BE2C (cell line): ENCODE measurements around the gene MECP2.

Experiments used
- DNase-seq: peaks from one replicate; pipeline ENCODE4 v3.0.0-alpha.2; 2020
- H3K27me3 ChIP-seq: fragments of 250-450 bp; sonication (Bioruptor Pico); 2 replicates; pipeline ENCODE4 v1.5.1; 2020; ENCODE audit warnings: mild to moderate bottlenecking
- H3K36me3 ChIP-seq: fragments of 250-450 bp; sonication (Bioruptor Pico); 2 replicates; pipeline ENCODE4 v1.5.1; 2020; ENCODE audit warnings: mild to moderate bottlenecking
- H3K4me1 ChIP-seq: fragments of 250-450 bp; sonication (Bioruptor Pico); 2 replicates; pipeline ENCODE4 v1.5.1; 2020
- H3K4me3 ChIP-seq: 2 replicates; pipeline ENCODE4 v1.5.1; 2011; ENCODE audit warnings: low read depth, low read length
- H3K9me3 ChIP-seq: fragments of 250-450 bp; sonication (Bioruptor Pico); 2 replicates; pipeline ENCODE4 v1.5.1; 2020
- CTCF ChIP-seq: IDR thresholded peaks from 2 replicates; pipeline ENCODE4 v1.5.1; 2012; ENCODE audit warnings: mild to moderate bottlenecking, low read depth, low read length

MECP2 gene

GRCh38 chrX:154015581-154016264 is 81.8 kb downstream of the MECP2 start:
- no peak overlapping the region for H3K4me3 ChIP-seq
- peaks cover 3% of the 10 kb centered on the region; the same call in 1 of the 2 replicates for H3K4me1 ChIP-seq
- no peak for DNase-seq
- TF ChIP-seq CTCF = no peak
- no peaks in the 10 kb centered on the region for H3K27me3 ChIP-seq
- no peaks in the 10 kb centered on the region for H3K9me3 ChIP-seq
- H3K36me3 ChIP-seq = peaks cover 51% of the 10 kb centered on the region

GRCh38 chrX:154014429-154015380 is 82.8 kb downstream of the MECP2 start:
- TF ChIP-seq CTCF = no peak
- Histone ChIP-seq H3K4me3 (no peak overlapping the region), H3K27me3 (no peaks in the 10 kb centered on the region), H3K9me3 (no peaks in the 10 kb centered on the region), H3K36me3 (peaks cover 56% of the 10 kb centered on the region), H3K4me1 (no peaks in the 10 kb centered on the region)
- DNase-seq = no peak

GRCh38 chrX:154013614-154014360 is 83.7 kb downstream of the MECP2 start:
- H3K4me1 ChIP-seq = no peaks in the 10 kb centered on the region
- no peaks in the 10 kb centered on the region for H3K27me3 ChIP-seq
- H3K4me3 ChIP-seq = no peak overlapping the region
- peaks cover 56% of the 10 kb centered on the region for H3K36me3 ChIP-seq
- peak; percentile 53 for DNase-seq
- TF ChIP-seq CTCF = peak; percentile 80
- H3K9me3 ChIP-seq = no peaks in the 10 kb centered on the region

GRCh38 chrX:154013001-154013421 is 84.5 kb downstream of the MECP2 start:
- no peak for TF ChIP-seq CTCF

GRCh38 chrX:154012336-154012991 is 85.1 kb downstream of the MECP2 start:
- H3K36me3 ChIP-seq = peaks cover 45% of the 10 kb centered on the region
- no peak for DNase-seq
- H3K4me1 ChIP-seq = no peaks in the 10 kb centered on the region
- H3K27me3 ChIP-seq = no peaks in the 10 kb centered on the region
- no peaks in the 10 kb centered on the region for H3K9me3 ChIP-seq
- no peak for TF ChIP-seq CTCF
- H3K4me3 ChIP-seq = no peak overlapping the region

More at GRCh38 chrX:154013001-154013421, 84.5 kb downstream of the MECP2 start:
- H3K36me3 ChIP-seq = peaks cover 49% of the 10 kb centered on the region
- H3K27me3 ChIP-seq = no peaks in the 10 kb centered on the region
- no peaks in the 10 kb centered on the region for H3K9me3 ChIP-seq
- H3K4me1 ChIP-seq = no peaks in the 10 kb centered on the region
- H3K4me3 ChIP-seq = no peak overlapping the region
- DNase-seq = no peak
